ENCODE data around the gene PI4K2A. TPM values are rescaled to one million over a fixed set of nuclear protein-coding genes. Genes with fewer than 3 reads are reported as not detected.

The PI4K2A gene
- total and polyA plus RNA-seq, 2 donors (not counting 3 experiments of a cell fraction or from before 2014, with no cell fraction given) = 20.4 to 24.6 TPM

- H2AFZ ChIP-seq (ENCODE audit: low read depth, low read length) = no peak overlapping the region
- H3K9ac ChIP-seq (replicated peaks; ENCODE audit: extremely low read depth, insufficient read depth, low read length) = no peak overlapping the region
- no peaks in the 10 kb centered on the region for H3K79me2 ChIP-seq (ENCODE audit: control insufficient read depth, insufficient read depth, low read length)
- H3K4me1 ChIP-seq (ENCODE audit: control insufficient read depth, extremely low read depth, insufficient read depth, low read length) = no peaks in the 10 kb centered on the region
- ChIA-PET CTCF (interaction anchor here (0.9 to 9.6 kb wide), 5 partner anchors 12 to 145 kb away, joined by 3 to 304 read pairs (median 10); partner anchors contain the start of gene ANKRD2), POLR2A (no interaction called here)
- TF ChIP-seq EZH2 (IDR thresholded peaks at IDR 0.05; ENCODE audit: borderline replicate concordance, low read depth, low read length, severe bottlenecking) (no peak), MYC (IDR thresholded peaks at IDR 0.05; ENCODE audit: low read depth, low read length) (no peak), JUN (IDR thresholded peaks at IDR 0.05; ENCODE audit: borderline replicate concordance, insufficient read depth, insufficient read length, low read depth) (no peak)
- no TSS peak for BruUV-seq (replicated peaks)
- FAIRE-seq (no peak), DNase-seq (ENCODE audit: low read depth, low spot score) (no peak)
- no peak overlapping the region for H3K4me2 ChIP-seq (ENCODE audit: insufficient read depth, low read length)
- no peak overlapping the region for H3K4me3 ChIP-seq (replicated peaks in 1 of 3; ENCODE audit: insufficient read depth in 1 of 3, low read depth in 1 of 3, low read length in 3 of 3)
- no peaks in the 10 kb centered on the region for H3K9me1 ChIP-seq (replicated peaks; ENCODE audit: control insufficient read depth, extremely low read depth, insufficient read depth, low read length)
- dilution Hi-C loops (cut with MboI; ENCODE audit: extremely low pct_ligation_motif_present, low sequenced_read_pairs) (no loop called here), intact Hi-C loops (cut with micrococcal nuclease) (no loop called here)
- no peaks in the 10 kb centered on the region for H3K27me3 ChIP-seq (ENCODE audit: control insufficient read depth in 2 of 2, insufficient read depth in 2 of 2, low read length in 2 of 2)
- no peaks in the 10 kb centered on the region for H3K9me3 ChIP-seq (replicated peaks; ENCODE audit: control insufficient read depth, insufficient read depth, low read length)
- H3K27ac ChIP-seq (ENCODE audit: insufficient read depth, low read depth, low read length) = no peak overlapping the region
- H3K36me3 ChIP-seq (ENCODE audit: control insufficient read depth in 2 of 2, extremely low read depth in 1 of 2, insufficient read depth in 2 of 2, low read length in 2 of 2) = no peaks in the 10 kb centered on the region
- no peaks in the 10 kb centered on the region for H4K20me1 ChIP-seq (replicated peaks; ENCODE audit: control insufficient read depth, extremely low read depth, insufficient read depth, low read length)
These were observed 31.4 kb upstream of the PI4K2A start for GRCh38 chr10:97608991-97609561.

GRCh38 chr10:97611473-97611872 lies 29.0 kb upstream of the PI4K2A start:
- Histone ChIP-seq H3K4me2 (ENCODE audit: insufficient read depth, low read length) (no peak overlapping the region), H3K9me1 (replicated peaks; ENCODE audit: control insufficient read depth, extremely low read depth, insufficient read depth, low read length) (no peaks in the 10 kb centered on the region), H4K20me1 (replicated peaks; ENCODE audit: control insufficient read depth, extremely low read depth, insufficient read depth, low read length) (no peaks in the 10 kb centered on the region), H3K36me3 (ENCODE audit: control insufficient read depth in 2 of 2, extremely low read depth in 1 of 2, insufficient read depth in 2 of 2, low read length in 2 of 2) (no peaks in the 10 kb centered on the region), H3K27me3 (ENCODE audit: control insufficient read depth in 2 of 2, insufficient read depth in 2 of 2, low read length in 2 of 2) (no peaks in the 10 kb centered on the region), H3K27ac (ENCODE audit: insufficient read depth, low read depth, low read length) (no peak overlapping the region), H3K4me3 (replicated peaks in 1 of 3; ENCODE audit: insufficient read depth in 1 of 3, low read depth in 1 of 3, low read length in 3 of 3) (no peak overlapping the region), H3K79me2 (ENCODE audit: control insufficient read depth, insufficient read depth, low read length) (no peaks in the 10 kb centered on the region), H3K9ac (replicated peaks; ENCODE audit: extremely low read depth, insufficient read depth, low read length) (no peak overlapping the region), H3K9me3 (replicated peaks; ENCODE audit: control insufficient read depth, insufficient read depth, low read length) (no peaks in the 10 kb centered on the region), H3K4me1 (ENCODE audit: control insufficient read depth, extremely low read depth, insufficient read depth, low read length) (no peaks in the 10 kb centered on the region), H2AFZ (ENCODE audit: low read depth, low read length) (no peak overlapping the region)
- intact Hi-C loops (cut with micrococcal nuclease) (no loop called here), dilution Hi-C loops (cut with MboI; ENCODE audit: extremely low pct_ligation_motif_present, low sequenced_read_pairs) (no loop called here)
- CTCF ChIA-PET = interaction anchor here (1.0 to 9.6 kb wide), 10 partner anchors 26 to 203 kb away, joined by 4 to 304 read pairs (median 14); partner anchors contain the start of genes ANKRD2 and HOGA1
- TF ChIP-seq FOS (IDR thresholded peaks at IDR 0.05; ENCODE audit: borderline replicate concordance, insufficient read depth, low read length) (no peak), JUN (IDR thresholded peaks at IDR 0.05; ENCODE audit: borderline replicate concordance, insufficient read depth, insufficient read length, low read depth) (no peak), EZH2 (IDR thresholded peaks at IDR 0.05; ENCODE audit: borderline replicate concordance, low read depth, low read length, severe bottlenecking) (no peak), CTCF (IDR thresholded peaks at IDR 0.05; ENCODE audit: extremely low read depth in 1 of 2, insufficient read depth in 1 of 2, low read depth in 1 of 2, low read length in 2 of 2) (no peak), POLR2AphosphoS5 (IDR thresholded peaks at IDR 0.05; ENCODE audit: insufficient read depth, low read depth, low read length) (no peak), GATA2 (IDR thresholded peaks at IDR 0.05; ENCODE audit: insufficient read depth, insufficient read length, low read depth, low read length) (no peak)
- no TSS peak for BruUV-seq (replicated peaks)
- FAIRE-seq = no peak
- no peak for DNase-seq (ENCODE audit: low read depth, low spot score)
- POLR2A ChIA-PET = interaction anchor here (1.5 kb wide), 1 partner anchor 39 kb away, joined by 3 read pairs; the partner anchor contains the start of gene ANKRD2

All from endothelial cell of umbilical vein (primary cell).